ENCODE data around the gene P2RX1.
"Not testable (repeated sequence)": the region's sequence is repeated elsewhere in the genome, so short reads cannot be mapped to it uniquely, and the experiment has no call there.

The P2RX1 gene

GRCh38 chr17:3885271-3885670 is 31.0 kb downstream of the P2RX1 start:
- DNase-seq, result no peak

- DNase-seq, result no peak
Measured at GRCh38 chr17:3884188-3884587, 32.1 kb downstream of the P2RX1 start.

GRCh38 chr17:3882276-3882675 is 34.0 kb downstream of the P2RX1 start:
- no peak for DNase-seq

- no peak for DNase-seq
Measured at GRCh38 chr17:3880983-3881382, 35.3 kb downstream of the P2RX1 start.

- DNase-seq, result no peak
Measured at GRCh38 chr17:3879591-3880417, 36.5 kb downstream of the P2RX1 start.

GRCh38 chr17:3879186-3879585 is 37.1 kb downstream of the P2RX1 start:
- DNase-seq, result peak; percentile 92

- DNase-seq, result no peak
Measured at GRCh38 chr17:3877220-3877619, 39.0 kb downstream of the P2RX1 start.

GRCh38 chr17:3875317-3875716 is 40.9 kb downstream of the P2RX1 start:
- DNase-seq, result no peak

GRCh38 chr17:3873862-3874261 is 42.4 kb downstream of the P2RX1 start:
- DNase-seq, result no peak

GRCh38 chr17:3870871-3871306 is 45.4 kb downstream of the P2RX1 start:
- no peak for DNase-seq

GRCh38 chr17:3867606-3868005 is 48.7 kb downstream of the P2RX1 start:
- no peak for DNase-seq

- DNase-seq, result no peak
Measured at GRCh38 chr17:3867106-3867505, 49.2 kb downstream of the P2RX1 start.

GRCh38 chr17:3866276-3866675 is 50.0 kb downstream of the P2RX1 start:
- peak; percentile 62 for DNase-seq

- DNase-seq, result no peak
Measured at GRCh38 chr17:3865176-3865575, 51.1 kb downstream of the P2RX1 start.

- DNase-seq, result no peak
Measured at GRCh38 chr17:3864534-3864933, 51.7 kb downstream of the P2RX1 start.

GRCh38 chr17:3861761-3862681 is 54.2 kb downstream of the P2RX1 start:
- DNase-seq, result no peak

GRCh38 chr17:3860939-3861700 is 55.1 kb downstream of the P2RX1 start:
- DNase-seq, result no peak

GRCh38 chr17:3859940-3860339 is 56.3 kb downstream of the P2RX1 start:
- DNase-seq, result no peak

GRCh38 chr17:3857261-3858105 is 58.8 kb downstream of the P2RX1 start:
- no peak for DNase-seq

- DNase-seq, result not testable (repeated sequence)
Measured at GRCh38 chr17:3854204-3854603, 62.1 kb downstream of the P2RX1 start.

GRCh38 chr17:3852561-3852960 is 63.7 kb downstream of the P2RX1 start:
- DNase-seq, result no peak

GRCh38 chr17:3851461-3852100 is 64.7 kb downstream of the P2RX1 start:
- DNase-seq, result no peak

Data from NCI-H1694 treated with DMSO at 0.1 percent for 48 hours (cell line).